Neural progenitor cell (in vitro differentiated cells): ENCODE measurements around the gene TRPM7.

ENCODE experiments used
- EZH2 ChIP-seq: fragments of 200-600 bp; sonication (generic); IDR thresholded peaks from 2 replicates; pipeline ENCODE4 v1.6.1; 2017; ENCODE audit warnings: antibody characterized with exemption, mild to moderate bottlenecking, moderate library complexity
- EZH2phosphoT487 ChIP-seq: fragments of 200-600 bp; sonication (generic); IDR thresholded peaks from 2 replicates; pipeline ENCODE4 v1.6.1; 2017; ENCODE audit warnings: antibody characterized with exemption
- TF ChIP-seq, protein P1 (sequence below): fragments of 200-600 bp; sonication (generic); IDR thresholded peaks from 2 replicates; pipeline ENCODE4 v1.5.1; 2017; ENCODE audit warnings: antibody characterized with exemption, mild to moderate bottlenecking

DNA sequence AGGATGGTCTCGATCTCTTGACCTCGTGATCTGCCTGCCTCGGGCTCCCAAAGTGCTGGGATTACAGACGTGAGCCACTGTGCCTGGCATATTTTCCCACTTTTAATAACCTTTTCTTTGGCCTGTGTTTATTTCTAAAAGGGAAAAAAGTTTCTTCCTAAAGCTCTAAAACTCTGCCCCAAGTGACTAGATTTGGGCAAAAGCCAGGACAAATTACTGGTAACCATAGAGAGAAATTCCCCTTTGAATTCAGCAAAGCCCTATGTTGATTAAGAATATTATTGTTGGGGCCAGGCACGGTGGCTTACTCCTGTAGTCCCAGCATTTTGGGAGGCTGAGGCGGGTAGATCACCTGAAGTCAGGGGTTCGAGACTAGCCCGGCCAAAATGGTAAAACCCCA lies 11.5 kb upstream of the TRPM7 start:
- TF ChIP-seq EZH2 (no peak), EZH2phosphoT487 (no peak)
- TF ChIP-seq, protein P1, sequence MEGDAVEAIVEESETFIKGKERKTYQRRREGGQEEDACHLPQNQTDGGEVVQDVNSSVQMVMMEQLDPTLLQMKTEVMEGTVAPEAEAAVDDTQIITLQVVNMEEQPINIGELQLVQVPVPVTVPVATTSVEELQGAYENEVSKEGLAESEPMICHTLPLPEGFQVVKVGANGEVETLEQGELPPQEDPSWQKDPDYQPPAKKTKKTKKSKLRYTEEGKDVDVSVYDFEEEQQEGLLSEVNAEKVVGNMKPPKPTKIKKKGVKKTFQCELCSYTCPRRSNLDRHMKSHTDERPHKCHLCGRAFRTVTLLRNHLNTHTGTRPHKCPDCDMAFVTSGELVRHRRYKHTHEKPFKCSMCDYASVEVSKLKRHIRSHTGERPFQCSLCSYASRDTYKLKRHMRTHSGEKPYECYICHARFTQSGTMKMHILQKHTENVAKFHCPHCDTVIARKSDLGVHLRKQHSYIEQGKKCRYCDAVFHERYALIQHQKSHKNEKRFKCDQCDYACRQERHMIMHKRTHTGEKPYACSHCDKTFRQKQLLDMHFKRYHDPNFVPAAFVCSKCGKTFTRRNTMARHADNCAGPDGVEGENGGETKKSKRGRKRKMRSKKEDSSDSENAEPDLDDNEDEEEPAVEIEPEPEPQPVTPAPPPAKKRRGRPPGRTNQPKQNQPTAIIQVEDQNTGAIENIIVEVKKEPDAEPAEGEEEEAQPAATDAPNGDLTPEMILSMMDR: no peak
